Spleen (tissue), 11 donors: Measurements from ENCODE around the gene TAF11L2. TPM values are rescaled to one million over a fixed set of nuclear protein-coding genes. Genes with fewer than 3 reads are reported as not detected.
"Not testable (repeated sequence)": the region's sequence is repeated elsewhere in the genome, so short reads cannot be mapped to it uniquely, and the experiment has no call there.

ENCODE experiments used
- DNase-seq: peaks from one replicate; pipeline ENCODE4 v3.0.0-alpha.2; 2020
- H3K27ac ChIP-seq, 8 donors: fragments of 200-600 bp; sonication (generic) in 7 of 8; 1 replicate in 4 of 8; 2 replicates in 4 of 8; pipeline versions ENCODE4 v1.5.0 to v1.8.0; 2016 to 2021; ENCODE audit warnings: inconsistent platforms in 4 of 8, mild to moderate bottlenecking in 4 of 8, moderate library complexity in 1 of 8
- H3K27me3 ChIP-seq, 7 donors: fragments of 200-600 bp; sonication (generic) in 6 of 7; replicated peaks in 1 of 7; 1 replicate in 4 of 7; 2 replicates in 3 of 7; pipeline versions ENCODE4 v1.5.0 to v1.8.0; 2016 to 2021; ENCODE audit warnings: inconsistent platforms in 3 of 7, mild to moderate bottlenecking in 1 of 7
- H3K36me3 ChIP-seq, 6 donors: fragments of 200-600 bp; sonication (generic) in 5 of 6; 1 replicate in 4 of 6; 2 replicates in 2 of 6; pipeline versions ENCODE4 v1.5.0 to v1.8.0; 2016 to 2021; ENCODE audit warnings: inconsistent platforms in 2 of 6
- H3K4me1 ChIP-seq, 6 donors: fragments of 200-600 bp; sonication (generic) in 5 of 6; 1 replicate in 3 of 6; 2 replicates in 3 of 6; pipeline versions ENCODE4 v1.5.0 to v1.8.0; 2016 to 2021; ENCODE audit warnings: inconsistent platforms in 3 of 6
- H3K4me3 ChIP-seq, 8 donors: fragments of 200-600 bp; sonication (generic) in 7 of 8; 1 replicate in 4 of 8; 2 replicates in 4 of 8; pipeline versions ENCODE4 v1.5.0 to v1.8.0; 2016 to 2021; ENCODE audit warnings: inconsistent platforms in 4 of 8, mild to moderate bottlenecking in 4 of 8, moderate library complexity in 2 of 8
- H3K9me3 ChIP-seq, 8 donors: fragments of 200-600 bp; sonication (generic) in 7 of 8; 1 replicate in 4 of 8; 2 replicates in 4 of 8; pipeline versions ENCODE4 v1.5.0 to v1.8.0; 2016 to 2021; ENCODE audit warnings: inconsistent platforms in 4 of 8
- POLR2A ChIP-seq, 3 donors: fragments of 450-650 bp; IDR thresholded peaks; one replicate each; pipeline ENCODE4 v1.5.1; 2017; ENCODE audit warnings: antibody characterized with exemption in 3 of 3, mild to moderate bottlenecking in 1 of 3
- POLR2AphosphoS5 ChIP-seq, 3 donors: sonication (generic); formaldehyde crosslinking; IDR thresholded peaks; one replicate each; pipeline ENCODE4 v1.5.1; 2017; ENCODE audit warnings: antibody characterized with exemption in 3 of 3
- WGBS, 5 donors: extraction: QIAGEN DNeasy Blood & Tissue Kit in 3 of 5; methylation state at CpG; one replicate each; pipeline versions ENCODE4 v1.1.5 to v1.1.7; 2013 to 2018; 5-methylcytosine and 5-hydroxymethylcytosine counted together
- intact Hi-C: fragments of 100-400 bp; cut with DNase I; formaldehyde crosslinking; loops from one replicate; pipeline ENCODE4 v1.15.0; 2023; ENCODE audit warnings: low total_unique reads
- polyA plus RNA-seq, 3 donors: library from polyadenylated mRNA; stranded (reverse); fragments of 200-250 nt; gene quantifications; one replicate each; pipeline ENCODE4 v1.2.1, GENCODE V29; 2013
- total RNA-seq, 7 donors: library from RNA; depleted of rRNA in 3 of 7; stranded (reverse); fragments of >200 nt in 3 of 7; fragmentation: NEBNext Ultra II Directional in 4 of 7; extraction: Animal tissue kit (Norgen Biotek cat#: 25700) in 4 of 7; gene quantifications; one replicate each; pipeline versions ENCODE4 v1.1.0 to v1.2.1, GENCODE V29; 2016 to 2021
- TF ChIP-seq, protein P1 (sequence below), 11 experiments: fragments of 200-600 bp in 7 of 11; fragments of 450-650 bp in 4 of 11; sonication (generic) in 4 of 11; IDR thresholded peaks in 8 of 11; conservative IDR thresholded peaks in 3 of 11; 1 replicate in 7 of 11; 2 replicates in 4 of 11; pipeline versions ENCODE4 v1.4.0 to v1.8.0; 2016 to 2021; ENCODE audit warnings: antibody characterized with exemption in 11 of 11, inconsistent platforms in 4 of 11, mild to moderate bottlenecking in 1 of 11
- donor health status: healthy with polysubstance abuse.
- donor health status: DM: no; HTN: no; CAD: no; lungs with moderate emphysema.
- donor health status: DM: no; HTN: no; CAD: no.
- donor health status: Bipolar disorder and iron deficiency.
- donor health status: healthy.
- donor health status: DM: no; HTN: no; CAD: no.
- donor health status: DM: yes; HTN: yes; CAD: no.

The TAF11L2 gene
- total and polyA plus RNA-seq, 10 donors, result not detected

GRCh38 chr5:17477573-17478265 is 20.3 kb upstream of the TAF11L2 start:
- WGBS, 5 donors, result 62 to 75% (median 63%) methylated on average over 7 of the region's 7 CpGs
- peaks cover 0 to 9% (median 0%) of the 10 kb centered on the region in 6 donors for H3K4me1 ChIP-seq
- no peaks in the 10 kb centered on the region for H3K36me3 ChIP-seq
- intact Hi-C loops, result no loop called here
- H3K4me3 ChIP-seq, result no peak overlapping the region
- no peaks in the 10 kb centered on the region for H3K9me3 ChIP-seq
- TF ChIP-seq POLR2A (IDR thresholded peaks at IDR 0.05) (no peak), POLR2AphosphoS5 (IDR thresholded peaks at IDR 0.05) (no peak)
- TF ChIP-seq, protein P1, sequence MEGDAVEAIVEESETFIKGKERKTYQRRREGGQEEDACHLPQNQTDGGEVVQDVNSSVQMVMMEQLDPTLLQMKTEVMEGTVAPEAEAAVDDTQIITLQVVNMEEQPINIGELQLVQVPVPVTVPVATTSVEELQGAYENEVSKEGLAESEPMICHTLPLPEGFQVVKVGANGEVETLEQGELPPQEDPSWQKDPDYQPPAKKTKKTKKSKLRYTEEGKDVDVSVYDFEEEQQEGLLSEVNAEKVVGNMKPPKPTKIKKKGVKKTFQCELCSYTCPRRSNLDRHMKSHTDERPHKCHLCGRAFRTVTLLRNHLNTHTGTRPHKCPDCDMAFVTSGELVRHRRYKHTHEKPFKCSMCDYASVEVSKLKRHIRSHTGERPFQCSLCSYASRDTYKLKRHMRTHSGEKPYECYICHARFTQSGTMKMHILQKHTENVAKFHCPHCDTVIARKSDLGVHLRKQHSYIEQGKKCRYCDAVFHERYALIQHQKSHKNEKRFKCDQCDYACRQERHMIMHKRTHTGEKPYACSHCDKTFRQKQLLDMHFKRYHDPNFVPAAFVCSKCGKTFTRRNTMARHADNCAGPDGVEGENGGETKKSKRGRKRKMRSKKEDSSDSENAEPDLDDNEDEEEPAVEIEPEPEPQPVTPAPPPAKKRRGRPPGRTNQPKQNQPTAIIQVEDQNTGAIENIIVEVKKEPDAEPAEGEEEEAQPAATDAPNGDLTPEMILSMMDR (IDR thresholded peaks at IDR 0.05 in 8 of 11, conservative IDR thresholded peaks at IDR 0.05 in 3 of 11), result no peak
- H3K27me3 ChIP-seq, result no peaks in the 10 kb centered on the region
- no peak for DNase-seq
- H3K27ac ChIP-seq, result peak overlapping the region in 2 of 8 donors; percentile 26 to 39

DNA sequence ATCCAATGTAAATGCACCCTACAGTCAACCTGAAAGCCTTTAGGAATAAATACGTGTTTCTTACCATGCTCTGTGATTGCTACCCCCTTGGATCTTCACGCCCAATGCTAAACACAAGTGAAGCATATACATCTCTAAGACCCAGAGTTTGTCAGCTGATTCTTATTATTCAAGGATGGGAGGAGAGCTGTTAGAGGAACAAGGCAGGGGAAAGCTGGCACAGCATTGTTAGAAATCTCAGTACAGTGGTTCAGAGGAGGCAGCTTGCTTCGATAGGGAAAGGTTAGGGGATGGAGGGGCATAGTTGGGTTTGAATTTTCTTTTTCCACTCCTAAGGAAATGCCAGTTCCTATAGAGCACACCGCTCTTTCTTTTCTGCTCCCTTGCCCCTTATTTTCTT is 16.7 kb upstream of the TAF11L2 start:
- no peaks in the 10 kb centered on the region for H3K27me3 ChIP-seq
- H3K4me3 ChIP-seq, result no peak overlapping the region
- no peak overlapping the region for H3K27ac ChIP-seq
- WGBS, 5 donors, result 79 to 87% (median 86%) methylated on average over 4 of the region's 4 CpGs
- no peaks in the 10 kb centered on the region for H3K9me3 ChIP-seq
- DNase-seq, result no peak
- intact Hi-C loops, result no loop called here
- peaks cover 0 to 5% (median 0%) of the 10 kb centered on the region in 6 donors for H3K4me1 ChIP-seq
- TF ChIP-seq POLR2A (IDR thresholded peaks at IDR 0.05) (no peak), POLR2AphosphoS5 (IDR thresholded peaks at IDR 0.05) (no peak)
- TF ChIP-seq, protein P1 (IDR thresholded peaks at IDR 0.05 in 8 of 11, conservative IDR thresholded peaks at IDR 0.05 in 3 of 11), result no peak
- H3K36me3 ChIP-seq, result no peaks in the 10 kb centered on the region

DNA sequence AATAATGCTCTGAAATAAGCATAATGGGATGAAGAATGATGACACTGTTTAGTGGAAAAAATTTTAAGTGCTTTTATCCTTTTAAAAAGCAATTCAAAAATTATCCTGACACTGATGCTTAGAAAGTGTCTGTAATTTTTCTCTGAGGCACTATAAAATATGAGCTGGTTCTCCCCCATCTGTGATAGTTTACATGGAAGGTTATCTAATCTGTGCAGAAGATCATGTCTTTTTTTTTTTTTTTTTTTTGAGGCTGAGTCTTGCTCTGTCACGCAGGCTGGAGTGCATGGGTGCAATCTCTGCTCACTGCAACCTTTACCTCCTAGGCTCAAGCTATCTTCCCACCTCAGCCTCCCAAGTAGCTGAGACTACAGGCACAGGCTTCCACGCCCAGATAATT is 15.2 kb upstream of the TAF11L2 start:
- TF ChIP-seq POLR2AphosphoS5 (IDR thresholded peaks at IDR 0.05) (no peak), POLR2A (IDR thresholded peaks at IDR 0.05) (no peak)
- TF ChIP-seq, protein P1 (IDR thresholded peaks at IDR 0.05 in 8 of 11, conservative IDR thresholded peaks at IDR 0.05 in 3 of 11), result no peak
- intact Hi-C loops, result no loop called here
- Histone ChIP-seq H3K4me1 (peaks cover 0 to 3% (median 0%) of the 10 kb centered on the region in 6 donors), H3K4me3 (no peak overlapping the region), H3K9me3 (no peaks in the 10 kb centered on the region), H3K36me3 (no peaks in the 10 kb centered on the region), H3K27ac (no peak overlapping the region), H3K27me3 (no peaks in the 10 kb centered on the region)
- DNase-seq, result no peak
- WGBS, 5 donors, result 67 to 83% (median 79%) methylated on average over 2 of the region's 2 CpGs

- intact Hi-C loops, H3K9me3 ChIP-seq, H3K27ac ChIP-seq, H3K36me3 ChIP-seq, H3K27me3 ChIP-seq, H3K4me3 ChIP-seq, H3K4me1 ChIP-seq: not testable (repeated sequence)
- 84 to 92% (median 88%) methylated on average over 10 of the region's 10 CpGs for WGBS, 5 donors
- peak; percentile 65 for DNase-seq
These were observed 11.4 kb upstream of the TAF11L2 start for GRCh38 chr5:17486464-17487173.
